Measurements from ENCODE around the gene FOXJ3.

FOXJ3 gene

DNA sequence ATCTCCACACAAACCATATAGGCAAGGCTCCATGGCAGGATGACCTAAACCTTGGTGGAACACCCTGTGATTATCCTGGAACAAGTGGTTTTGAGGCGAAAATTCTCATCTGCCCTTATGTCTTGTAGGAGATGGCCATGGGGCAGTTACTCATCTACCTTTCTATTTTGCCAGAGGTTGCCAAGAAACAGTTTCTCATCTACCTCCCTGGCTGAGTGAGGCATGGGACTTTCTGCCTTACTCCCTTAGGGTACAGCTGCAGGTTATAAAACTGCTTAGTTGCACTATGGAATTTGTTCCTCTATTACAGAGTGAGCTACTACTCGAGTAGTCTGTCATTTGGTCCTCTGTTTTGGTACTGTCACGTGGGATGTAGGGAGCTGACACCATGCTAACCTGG is 139.2 kb downstream of the FOXJ3 start:
- DNase-seq (ENCODE audit: low read depth in 2 of 3, low spot score in 2 of 3), result no peak

DNA sequence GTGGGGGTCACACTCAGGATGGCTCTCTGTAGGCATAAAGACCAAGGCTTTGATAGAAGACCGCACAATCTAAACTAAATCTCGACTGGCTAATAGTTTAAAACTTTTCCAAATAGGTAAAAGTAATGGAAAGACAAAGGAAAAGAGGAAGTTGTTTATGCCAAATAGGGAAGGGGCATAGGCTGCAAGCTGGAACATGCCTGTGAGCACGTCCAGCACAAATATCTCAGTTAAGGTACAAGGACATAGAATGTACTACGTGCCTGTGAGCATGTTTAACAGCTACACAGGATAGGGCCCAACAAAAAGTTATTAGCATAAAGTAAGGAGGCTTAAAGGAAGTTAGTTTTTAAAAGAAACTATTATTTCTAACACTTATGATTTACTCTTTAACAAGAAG is 142.9 kb downstream of the FOXJ3 start:
- DNase-seq (ENCODE audit: low read depth in 2 of 3, low spot score in 2 of 3), result no peak

DNA sequence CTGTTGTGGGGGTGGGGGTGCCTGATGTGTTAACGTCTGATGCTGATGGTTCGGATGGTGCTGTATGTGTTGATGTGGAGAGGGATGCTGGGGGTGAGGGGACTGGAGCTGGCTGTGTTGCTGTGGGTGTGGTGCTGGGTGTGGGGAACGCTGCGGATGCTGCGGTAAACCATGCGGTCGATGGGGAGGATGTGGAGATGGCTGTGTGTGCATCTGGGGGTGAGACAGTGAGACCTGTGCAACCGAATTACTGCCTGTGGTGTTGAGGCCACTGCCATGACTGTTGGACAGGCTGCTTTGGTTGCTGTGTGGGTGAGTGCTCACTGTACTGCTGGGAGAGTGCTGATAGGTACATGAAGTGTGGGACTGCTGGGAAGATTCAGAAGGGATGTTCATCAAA is 143.7 kb downstream of the FOXJ3 start:
- no peak for DNase-seq (ENCODE audit: low read depth in 2 of 3, low spot score in 2 of 3)

DNA sequence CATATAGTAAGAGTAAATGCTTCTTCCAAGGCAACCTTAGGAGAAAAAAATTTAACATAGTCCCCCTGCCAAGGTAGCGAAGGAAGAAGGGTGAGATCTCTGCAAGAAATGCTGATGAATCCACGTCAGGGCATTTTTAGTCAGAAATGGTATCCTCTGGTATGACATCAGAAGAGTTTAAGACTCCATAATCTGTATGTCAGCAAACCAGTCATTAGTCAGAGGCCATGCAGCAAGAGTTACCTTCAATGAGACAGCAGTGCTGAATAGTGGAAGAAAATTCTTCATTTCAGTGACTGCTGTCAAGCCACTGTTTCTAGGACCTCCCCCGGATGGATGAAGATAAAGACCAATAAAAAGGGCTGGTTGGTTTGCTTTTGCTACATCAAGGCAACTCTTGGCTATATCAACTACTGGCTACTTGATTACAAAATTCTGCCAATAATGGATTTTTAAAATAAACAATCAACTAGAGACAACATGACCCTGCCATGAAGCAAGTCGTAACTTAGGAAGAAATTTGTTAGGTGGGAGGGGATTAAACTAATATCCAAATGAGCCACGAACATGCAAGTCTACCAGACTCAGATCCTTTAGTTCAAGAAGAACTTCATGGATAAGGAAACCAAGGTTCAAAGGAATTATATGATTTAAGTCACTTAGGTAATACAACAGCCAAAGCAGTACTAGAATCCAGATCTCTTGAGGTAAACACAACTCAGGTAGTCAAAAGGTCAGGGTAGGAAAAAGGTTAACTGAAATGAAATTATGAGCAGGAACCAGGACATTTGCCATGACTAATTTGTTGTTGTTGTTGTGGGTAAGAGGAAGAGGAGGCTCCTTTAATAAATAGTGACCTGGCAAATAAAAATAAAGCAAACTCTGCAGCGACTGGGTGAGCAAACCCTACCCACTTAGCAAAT is 144.8 kb downstream of the FOXJ3 start:
- DNase-seq (ENCODE audit: low read depth in 2 of 3, low spot score in 2 of 3), result no peak

DNA sequence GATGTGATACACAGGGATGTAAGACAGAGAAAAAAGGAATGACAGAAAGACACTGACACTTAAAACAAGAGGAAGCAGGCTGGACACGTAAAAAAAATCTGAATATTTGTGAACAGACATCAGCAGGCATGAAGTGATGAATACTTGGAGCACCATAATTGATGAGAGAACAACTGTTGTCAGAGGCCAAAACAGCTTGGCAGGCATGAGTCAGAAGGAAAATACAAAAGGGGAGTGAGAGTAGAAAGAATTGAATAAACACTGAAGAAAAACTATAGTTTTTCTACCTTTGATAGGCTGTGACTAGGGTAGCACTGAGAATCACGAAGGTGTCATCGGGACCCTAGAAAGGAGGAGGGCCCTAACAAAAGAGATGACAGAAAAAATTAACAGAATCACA is 148.9 kb downstream of the FOXJ3 start:
- DNase-seq (ENCODE audit: low read depth in 2 of 3, low spot score in 2 of 3), result no peak

DNA sequence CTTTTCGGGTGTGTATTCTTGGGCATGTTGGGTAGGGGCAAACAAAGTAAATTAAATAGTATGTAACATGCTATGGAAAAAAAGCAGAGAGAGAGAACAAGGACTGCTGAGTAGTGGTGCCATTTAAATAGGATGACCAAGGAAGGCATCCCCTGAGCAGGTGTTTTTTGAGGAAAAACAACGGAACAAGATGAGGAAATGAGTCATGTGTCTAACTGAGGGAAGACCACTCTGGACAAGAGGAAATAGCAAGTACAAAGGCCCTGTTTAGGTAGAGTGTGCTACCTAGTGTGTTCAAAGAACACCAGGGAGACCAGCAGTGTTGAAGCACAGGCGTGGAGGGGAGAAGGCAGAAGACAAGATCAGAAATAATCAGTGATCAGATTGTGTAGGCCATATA is 150.4 kb downstream of the FOXJ3 start:
- no peak for DNase-seq (ENCODE audit: low read depth in 2 of 3, low spot score in 2 of 3)

DNA sequence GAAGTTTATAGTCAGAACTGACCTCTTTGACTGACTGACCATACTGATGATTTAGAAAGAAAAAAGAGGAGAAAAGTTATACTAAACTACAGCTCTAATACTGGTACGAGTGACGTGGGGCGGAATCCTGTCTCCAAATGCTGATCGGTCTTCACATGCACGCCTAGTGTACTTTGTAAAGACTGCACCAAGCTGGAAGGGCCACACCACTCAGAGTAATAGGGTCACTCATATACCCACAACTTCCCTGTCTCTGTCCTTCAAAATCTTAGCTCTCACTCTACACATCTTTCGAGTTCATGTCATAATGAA is 151.1 kb downstream of the FOXJ3 start:
- DNase-seq (ENCODE audit: low read depth in 2 of 3, low spot score in 2 of 3), result no peak

DNA sequence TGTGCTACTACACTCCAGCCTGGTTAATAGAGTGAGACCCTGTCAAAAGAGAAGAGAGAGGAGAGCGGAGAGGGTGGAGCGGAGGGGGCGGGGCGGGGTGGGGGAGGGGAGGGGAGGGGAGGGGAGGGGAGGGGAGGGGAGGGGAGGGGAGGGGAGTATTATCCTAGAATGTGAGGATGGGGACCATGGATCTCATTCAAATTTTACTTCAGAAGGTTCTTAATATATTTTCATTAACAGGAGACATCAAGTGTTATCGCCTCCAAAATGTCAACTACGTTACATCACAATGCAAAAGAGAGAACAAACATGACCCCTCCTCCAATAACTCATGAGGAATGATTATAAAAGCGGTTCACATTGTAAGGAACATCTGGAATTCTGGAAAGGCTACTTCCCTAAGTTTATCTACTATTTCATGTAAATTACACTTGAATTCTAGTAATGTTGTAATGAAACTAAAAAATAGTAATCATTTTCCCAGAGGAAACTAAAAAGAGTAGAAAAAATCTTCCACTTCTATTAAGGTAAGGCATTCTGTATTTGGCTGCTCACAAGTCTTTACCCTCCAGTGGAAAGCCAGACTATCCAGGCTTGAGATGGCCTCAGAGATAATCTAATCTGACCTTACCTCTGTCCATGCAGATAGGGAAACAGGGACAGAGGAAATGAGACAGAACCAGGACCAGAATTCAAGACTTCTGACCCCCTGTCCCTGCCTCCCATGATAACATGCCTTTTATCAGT is 151.7 kb downstream of the FOXJ3 start:
- DNase-seq (ENCODE audit: low read depth in 2 of 3, low spot score in 2 of 3), result no peak

DNA sequence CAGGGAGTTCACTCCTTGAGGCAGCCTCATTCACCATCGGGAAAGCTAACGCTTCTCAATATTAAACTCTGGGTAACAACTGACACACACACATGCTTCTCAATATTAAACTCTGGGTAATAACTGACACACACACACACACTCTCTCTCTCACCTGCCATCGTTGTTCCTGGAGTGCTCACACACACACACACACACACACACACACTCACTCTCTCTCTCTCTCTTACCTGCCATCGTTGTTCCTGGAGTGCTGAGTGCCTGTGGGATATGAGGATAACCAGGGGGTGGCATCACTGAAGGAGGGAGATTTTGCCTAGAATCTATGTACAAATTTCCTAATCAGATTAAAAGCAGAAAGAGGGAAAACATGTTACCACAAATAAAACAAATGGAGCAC is 153.3 kb downstream of the FOXJ3 start:
- DNase-seq (ENCODE audit: low read depth in 2 of 3, low spot score in 2 of 3), result no peak

DNA sequence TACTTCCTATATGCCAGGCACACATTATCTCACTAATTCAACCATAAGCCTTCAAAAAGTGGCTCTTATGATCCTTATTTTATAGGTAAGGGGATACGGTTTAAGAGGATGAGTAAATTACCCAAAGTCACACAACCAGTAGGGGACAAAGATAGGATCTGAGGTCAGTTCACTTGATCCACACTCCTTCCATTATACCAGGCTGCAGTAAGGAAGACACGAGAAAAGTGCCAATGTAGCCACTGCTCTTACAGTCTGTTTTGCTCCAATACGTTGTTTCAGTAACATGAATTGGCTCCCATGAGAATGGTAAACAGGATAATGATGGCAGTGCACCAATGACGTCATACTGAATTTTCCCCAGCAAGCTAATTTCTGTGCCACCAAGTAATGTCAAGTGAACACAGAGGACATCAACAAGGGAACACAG is 155.1 kb downstream of the FOXJ3 start:
- no peak for DNase-seq (ENCODE audit: low read depth in 2 of 3, low spot score in 2 of 3)

DNA sequence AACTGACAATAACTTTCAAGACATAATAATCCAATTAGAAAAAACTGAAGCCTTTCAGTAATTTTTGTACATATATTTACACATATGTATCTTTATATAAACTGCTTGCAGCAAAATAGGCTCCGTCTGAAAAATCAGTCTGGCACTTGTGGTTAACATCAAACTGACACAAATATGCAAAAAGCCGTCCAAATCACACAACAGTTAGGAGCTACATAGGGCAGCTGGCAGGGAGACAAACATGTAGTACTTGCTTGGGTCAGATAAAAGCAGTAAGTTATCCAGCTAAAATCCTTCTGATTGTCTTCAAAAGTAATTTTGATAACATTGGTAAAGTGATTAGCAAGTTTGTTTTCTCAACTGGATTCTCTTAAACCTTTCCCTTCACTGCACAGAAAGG is 155.8 kb downstream of the FOXJ3 start:
- DNase-seq (ENCODE audit: low read depth in 2 of 3, low spot score in 2 of 3), result no peak

DNA sequence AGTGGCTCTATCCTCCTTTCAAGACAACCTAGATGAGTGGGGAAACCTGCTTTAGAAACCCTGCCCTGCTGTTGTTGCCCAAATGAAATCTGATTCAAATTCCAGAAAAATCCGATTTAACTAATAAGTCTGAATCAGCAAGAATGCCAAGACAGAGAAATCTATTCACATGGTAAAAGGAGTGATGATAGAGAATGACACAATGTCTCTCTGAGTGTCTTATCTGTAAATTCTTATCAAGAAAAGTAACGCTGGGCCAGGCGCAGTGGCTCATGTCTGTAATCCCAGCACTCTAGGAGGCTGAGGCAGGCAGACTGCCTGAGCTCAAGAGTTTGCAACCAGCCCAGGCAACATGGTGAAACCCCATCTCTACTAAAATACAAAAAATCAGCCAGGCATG is 156.8 kb downstream of the FOXJ3 start:
- DNase-seq (ENCODE audit: low read depth in 2 of 3, low spot score in 2 of 3), result no peak

DNA sequence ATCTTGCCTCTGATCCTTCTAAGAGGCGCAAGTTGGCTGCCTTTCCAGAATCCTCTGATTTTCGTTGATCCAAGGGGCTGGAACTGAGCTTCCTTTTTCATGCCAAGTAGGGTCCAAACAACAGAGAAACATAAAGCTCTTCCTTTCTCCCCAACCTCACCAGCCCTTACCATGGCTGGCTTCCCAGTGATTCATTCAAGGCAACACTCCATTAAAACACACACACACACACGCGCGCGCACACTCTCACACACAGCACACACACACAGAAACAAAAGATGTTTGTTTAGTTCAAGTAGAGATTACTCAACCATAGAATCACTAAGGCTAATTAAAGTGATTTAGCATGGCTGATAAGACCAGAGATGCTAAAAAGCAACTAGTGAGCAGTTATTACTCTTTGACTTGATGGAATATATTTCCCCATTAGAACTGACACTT is 157.5 kb downstream of the FOXJ3 start:
- DNase-seq (ENCODE audit: low read depth in 2 of 3, low spot score in 2 of 3), result no peak

DNA sequence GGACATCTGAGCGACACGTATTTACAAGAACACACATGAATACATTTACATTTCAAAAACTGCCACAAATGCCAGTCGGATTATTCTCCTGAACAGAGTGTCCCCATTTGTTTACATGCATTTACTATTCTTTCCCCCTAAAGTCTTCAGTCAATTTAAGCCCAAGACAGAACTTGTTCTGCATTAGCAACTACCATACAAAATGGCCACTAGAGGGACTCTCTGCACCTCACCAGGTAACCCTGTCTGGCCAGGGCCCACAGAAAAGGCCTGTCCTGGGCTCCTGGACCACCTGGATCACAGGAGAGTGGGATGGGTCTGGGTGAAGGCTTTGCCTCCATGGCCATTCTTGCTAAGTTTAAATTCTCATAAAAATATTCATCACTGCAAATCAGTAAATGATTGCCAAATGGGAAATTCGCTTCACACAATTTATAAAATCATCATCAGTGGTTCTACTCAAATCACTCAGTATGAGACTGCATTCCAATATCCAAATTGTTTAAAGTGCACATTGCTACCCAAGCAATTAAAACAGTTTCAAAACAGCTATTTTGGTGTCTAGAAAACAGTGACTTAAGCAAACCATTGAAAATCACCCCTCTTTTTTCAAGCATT is 158.0 kb downstream of the FOXJ3 start:
- DNase-seq (ENCODE audit: low read depth in 2 of 3, low spot score in 2 of 3), result no peak

DNA sequence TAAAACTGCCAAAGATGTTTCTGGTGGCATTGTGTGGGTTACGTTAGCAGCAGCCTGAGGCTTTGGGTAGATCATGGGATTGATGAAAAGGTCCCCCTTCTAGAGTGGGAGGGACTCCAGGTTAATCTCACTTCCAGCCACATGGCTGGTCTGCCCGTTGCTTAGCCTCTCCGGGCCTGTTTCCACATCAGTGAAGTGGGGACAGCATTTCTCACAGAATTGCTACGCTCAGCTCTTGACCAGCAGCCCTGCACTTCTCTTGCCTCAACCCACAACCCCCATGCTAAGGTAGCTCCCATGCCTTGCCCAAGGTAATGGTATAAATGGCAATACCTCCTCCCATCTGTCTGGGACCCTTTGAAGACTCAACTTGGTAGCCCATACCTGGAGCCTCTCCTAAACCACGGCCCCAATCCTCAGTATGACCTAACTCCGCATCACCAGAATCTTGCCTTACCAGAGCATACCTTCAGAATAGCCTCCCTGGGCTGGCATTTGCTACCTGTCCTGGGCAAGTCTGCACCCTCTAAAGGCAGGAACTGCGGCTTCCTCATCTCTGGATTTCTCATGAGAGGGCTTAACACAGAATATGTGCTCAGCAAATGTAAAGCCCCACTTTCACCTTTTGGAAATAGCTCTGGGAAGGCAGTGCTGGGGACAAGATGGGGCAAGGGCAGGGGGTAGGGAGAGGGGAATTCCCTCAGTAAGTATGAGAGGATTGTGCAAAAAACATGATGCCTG is 159.6 kb downstream of the FOXJ3 start:
- no peak for DNase-seq (ENCODE audit: low read depth in 2 of 3, low spot score in 2 of 3)

DNA sequence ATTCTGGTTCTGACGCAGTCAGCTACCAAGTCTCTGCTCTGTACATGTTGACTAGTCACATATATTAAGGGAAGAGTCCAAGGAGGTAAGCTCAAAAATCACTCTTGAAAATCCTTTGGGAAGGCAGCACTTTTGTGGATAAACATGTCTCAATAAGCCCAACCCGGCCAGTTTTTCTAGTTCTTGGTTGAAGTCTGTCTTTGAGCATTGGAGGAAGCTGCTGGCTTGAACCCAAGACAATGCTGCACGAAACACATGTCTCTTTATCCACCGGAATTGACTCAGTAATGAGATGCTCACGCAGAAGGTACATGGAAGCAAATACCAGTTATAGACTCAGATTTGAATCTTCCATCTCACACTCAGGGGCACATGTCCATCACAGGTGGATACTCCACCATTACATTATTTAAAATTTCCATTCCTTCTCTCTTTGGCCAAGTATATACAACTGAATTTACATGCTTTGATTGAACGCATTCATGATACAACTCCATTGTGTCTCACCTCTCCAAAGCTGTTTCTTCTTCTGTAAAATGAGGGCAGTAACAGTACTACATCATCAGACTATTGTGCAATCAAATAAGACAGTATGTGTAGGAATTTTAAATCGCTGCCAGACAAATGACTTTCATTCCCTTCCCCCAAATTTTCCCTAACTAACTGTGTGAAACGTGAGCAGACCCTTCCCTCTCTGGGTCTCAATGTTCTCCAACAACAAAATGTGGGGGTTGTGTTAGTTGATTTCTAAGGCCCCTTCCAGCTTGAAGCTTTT is 160.9 kb downstream of the FOXJ3 start:
- no peak for DNase-seq (ENCODE audit: low read depth in 2 of 3, low spot score in 2 of 3)

DNA sequence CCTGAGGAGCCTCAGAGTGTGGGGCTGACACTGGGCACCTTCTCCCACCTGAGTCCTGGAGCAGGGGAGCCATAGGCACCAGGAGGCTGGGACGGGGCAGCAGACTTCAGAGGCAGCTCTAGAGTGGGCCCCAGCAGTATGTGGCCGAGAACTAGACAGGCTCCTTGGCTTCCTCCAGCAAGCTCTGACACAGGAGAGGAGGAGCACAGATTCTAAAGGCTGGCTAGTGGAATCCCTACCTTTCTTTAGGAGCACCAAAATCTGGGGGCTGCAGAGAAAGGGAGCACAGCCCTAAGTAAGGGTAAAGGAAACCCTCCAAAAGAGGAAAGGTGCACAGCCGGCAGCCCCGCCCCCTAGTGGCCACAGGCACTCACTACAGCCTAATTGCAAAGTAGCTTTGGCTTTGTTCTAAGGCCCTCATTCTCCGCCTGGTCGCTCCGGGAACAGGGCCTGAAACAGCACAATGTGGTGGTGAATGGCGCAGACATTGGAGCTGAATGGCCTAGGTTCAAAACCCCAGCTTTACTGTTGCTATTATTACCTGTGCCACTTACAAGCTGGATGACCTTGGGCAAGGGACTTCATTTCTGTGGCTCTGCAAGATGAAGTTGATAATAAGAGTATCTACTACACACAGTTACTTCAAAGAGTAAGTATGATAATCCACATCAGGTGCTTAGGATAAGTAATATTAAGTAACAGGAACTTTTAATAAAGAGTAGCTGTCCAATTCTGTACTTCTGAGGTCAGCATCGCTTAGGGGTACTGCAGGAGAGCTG is 161.7 kb downstream of the FOXJ3 start:
- peak; percentile 15 to 55 (median 52) for DNase-seq (ENCODE audit: low read depth in 2 of 3, low spot score in 2 of 3)

DNA sequence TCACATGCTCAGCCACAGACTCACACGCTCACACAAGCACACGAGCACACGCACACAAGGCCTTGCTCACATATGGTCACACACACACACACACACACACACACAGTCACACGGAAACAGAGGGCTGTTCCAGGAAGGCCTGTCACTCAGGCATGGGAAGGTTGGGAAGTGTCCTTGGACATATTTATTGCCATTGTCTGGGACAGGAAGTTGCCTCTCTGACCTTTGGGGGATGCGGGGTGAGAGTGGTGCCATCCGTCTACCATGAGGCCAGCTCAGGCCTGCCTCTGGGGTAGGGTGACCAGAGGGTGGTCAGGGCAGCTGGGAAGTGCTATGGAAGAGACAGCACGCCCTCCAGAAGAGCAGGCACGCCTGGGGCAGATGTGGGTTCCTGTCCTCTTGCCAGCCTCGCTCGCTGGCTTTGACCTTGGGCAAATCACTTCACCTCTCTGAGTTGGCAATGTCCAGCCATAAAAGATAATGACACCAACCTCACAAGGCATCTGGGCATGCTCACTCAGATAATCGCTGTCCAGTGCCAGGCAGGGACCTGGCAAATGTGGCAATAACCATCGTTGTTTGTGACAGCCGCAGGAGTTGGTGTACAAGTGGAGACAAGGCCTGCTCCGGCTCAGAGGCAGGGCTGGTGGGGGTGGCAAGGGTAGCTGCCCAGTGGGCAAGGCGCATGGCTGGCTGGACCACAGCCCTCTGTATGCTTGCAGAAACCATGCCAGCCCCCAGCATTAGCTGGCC is 162.5 kb downstream of the FOXJ3 start:
- DNase-seq (ENCODE audit: low read depth in 2 of 3, low spot score in 2 of 3), result no peak

DNA sequence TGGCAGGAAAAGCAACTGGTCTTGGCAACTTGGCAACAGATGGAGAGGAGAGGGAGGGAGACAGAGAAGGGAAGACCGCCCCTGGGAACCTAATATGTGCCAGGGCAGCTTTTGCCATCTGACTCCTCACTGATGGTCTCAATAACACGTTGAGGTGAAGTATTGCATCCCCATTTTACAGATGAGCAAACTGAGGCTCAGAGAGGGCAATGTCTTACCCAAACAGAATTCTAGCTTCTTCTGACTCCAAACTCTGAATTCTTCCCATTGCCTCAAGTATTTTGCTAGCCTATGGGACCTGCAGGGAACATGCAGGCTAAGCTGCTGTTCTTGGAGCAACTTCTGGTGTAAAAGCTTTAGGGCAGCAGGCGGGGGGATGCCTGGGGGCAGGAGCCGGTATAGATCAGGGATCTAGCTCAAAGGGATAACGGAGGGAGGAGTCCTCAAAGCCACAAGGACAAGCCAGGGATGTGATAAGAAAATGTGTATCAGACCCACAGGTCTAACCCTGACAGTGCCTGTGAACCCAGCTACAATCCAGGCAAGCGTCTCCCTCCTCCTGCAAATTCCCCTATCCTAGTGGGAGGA is 163.3 kb downstream of the FOXJ3 start:
- no peak for DNase-seq (ENCODE audit: low read depth in 2 of 3, low spot score in 2 of 3)

All from activated CD8-positive, alpha-beta memory T cell treated with anti-CD3 and anti-CD28 coated beads for 48 hours (primary cell).